A549 (cell line): ENCODE data around the gene CHTF18. TPM values are rescaled to one million over a fixed set of nuclear protein-coding genes. Genes with fewer than 3 reads are reported as not detected.

Source experiments
- ATAC-seq, 2 experiments: fragments of 200-7000 bp in 1 of 2; fragments of >200 bp in 1 of 2; cut with Nextera tagmentation in 1 of 2; cut with Tn5 transposase in 1 of 2; 3 replicates each; pipeline versions ENCODE4 v1.8.0 to v1.9.1; 2018 to 2020; ENCODE audit warnings: mild to moderate bottlenecking in 1 of 2, moderate library complexity in 1 of 2
- CTCF ChIA-PET: fragments of 300-600 bp; sonication (Branson Sonifier 250); formaldehyde crosslinking; extraction: SDS; loops from one replicate; lab custom pipeline; 2021; ENCODE audit warnings: antibody characterized with exemption, inconsistent platforms; lab: Yijun Ruan, JAX
- POLR2A ChIA-PET: fragments of 350-600 bp; formaldehyde crosslinking; extraction: SDS; loops from one replicate; lab custom pipeline; 2021; ENCODE audit warnings: antibody characterized with exemption, inconsistent platforms; lab: Yijun Ruan, JAX
- DNase-seq, 2 experiments: peaks; one replicate each; pipeline versions ENCODE4 v3.0.0 to v3.0.0-alpha.2; 2011 to 2016; ENCODE audit warnings: low read depth in 1 of 2, low spot score in 1 of 2
- FAIRE-seq: peaks from 2 replicates; lab custom pipeline; 2011; peaks lifted over from hg19 to GRCh38; lab: Jason Lieb, UNC
- H3K27ac ChIP-seq, 2 experiments: fragments of >200 bp; sonication (Bioruptor Twin); formaldehyde crosslinking; 3 replicates each; pipeline ENCODE4 v1.5.1; 2016 to 2017
- H3K4me1 ChIP-seq: fragments of >200 bp; sonication (Bioruptor Twin); formaldehyde crosslinking; 3 replicates; pipeline ENCODE4 v1.6.1; 2016
- H3K4me2 ChIP-seq: fragments of >200 bp; sonication (Bioruptor Twin); formaldehyde crosslinking; 3 replicates; pipeline ENCODE4 v1.6.1; 2016
- H3K4me3 ChIP-seq: fragments of >200 bp; sonication (Bioruptor Twin); formaldehyde crosslinking; 3 replicates; pipeline ENCODE4 v1.5.1; 2016
- H3K9me3 ChIP-seq: fragments of >200 bp; sonication (Bioruptor Twin); formaldehyde crosslinking; 3 replicates; pipeline ENCODE4 v1.6.1; 2016
- BHLHE40 ChIP-seq: IDR thresholded peaks from 2 replicates; pipeline ENCODE4 v1.6.1; 2012; ENCODE audit warnings: low read depth, low read length, inconsistent platforms
- CBX2 ChIP-seq: fragments of 200-600 bp; sonication (generic); IDR thresholded peaks from 2 replicates; pipeline ENCODE4 v1.6.1; 2016; ENCODE audit warnings: low read depth, mild to moderate bottlenecking, borderline replicate concordance
- EHMT2 ChIP-seq: fragments of 200-600 bp; sonication (generic); IDR thresholded peaks from 2 replicates; pipeline ENCODE4 v1.6.1; 2016; ENCODE audit warnings: antibody characterized with exemption, low read depth, mild to moderate bottlenecking, moderate library complexity
- ESRRA ChIP-seq: fragments of 150-350 bp; IDR thresholded peaks from 2 replicates; pipeline ENCODE4 v1.6.1; 2014; ENCODE audit warnings: mild to moderate bottlenecking, low read length, borderline replicate concordance
- FOSB ChIP-seq: fragments of 250-450 bp; sonication (Bioruptor Pico); IDR thresholded peaks from 2 replicates; pipeline ENCODE4 v1.5.0; 2020; ENCODE audit warnings: mild to moderate bottlenecking, moderate library complexity
- JUN ChIP-seq, 2 experiments: fragments of >200 bp; sonication (Bioruptor Twin); formaldehyde crosslinking; IDR thresholded peaks; 2 replicates in 1 of 2; 3 replicates in 1 of 2; pipeline ENCODE4 v1.6.1; 2016 to 2017
- MYC ChIP-seq: IDR thresholded peaks from 2 replicates; pipeline ENCODE4 v1.6.1; 2012; ENCODE audit warnings: mild to moderate bottlenecking, inconsistent platforms, low read length, improper control_type of control experiment, borderline replicate concordance
- NPAS2 ChIP-seq: fragments of 250-450 bp; sonication (Bioruptor Pico); IDR thresholded peaks from 2 replicates; pipeline ENCODE4 v1.8.0; 2022; ENCODE audit warnings: mild to moderate bottlenecking, moderate library complexity, borderline replicate concordance
- NR3C1 ChIP-seq: fragments of >200 bp; sonication (Bioruptor Twin); formaldehyde crosslinking; IDR thresholded peaks from 3 replicates; pipeline ENCODE4 v1.6.1; 2017
- POLR2AphosphoS2 ChIP-seq: conservative IDR thresholded peaks from 2 replicates; pipeline ENCODE4 v1.6.1; 2012; ENCODE audit warnings: low read length, improper control_type of control experiment, inconsistent platforms
- RCOR1 ChIP-seq: fragments of 150-350 bp; IDR thresholded peaks from 2 replicates; pipeline ENCODE4 v1.6.1; 2014; ENCODE audit warnings: antibody characterized with exemption, low read length, low read depth
- RNF2 ChIP-seq: fragments of 200-600 bp; sonication (generic); IDR thresholded peaks from 2 replicates; pipeline ENCODE4 v1.6.1; 2016; ENCODE audit warnings: low read depth, mild to moderate bottlenecking, antibody characterized with exemption, moderate library complexity, borderline replicate concordance
- SMC3 ChIP-seq: fragments of >200 bp; sonication (Bioruptor Twin); formaldehyde crosslinking; IDR thresholded peaks from 3 replicates; pipeline ENCODE4 v1.6.1; 2018; ENCODE audit warnings: inconsistent platforms
- TP53 ChIP-seq: fragments of 250-450 bp; sonication (Bioruptor Pico); IDR thresholded peaks from 2 replicates; pipeline ENCODE4 v1.5.0; 2021; ENCODE audit warnings: mild to moderate bottlenecking, moderate library complexity
- ZFP36 ChIP-seq: fragments of 450-650 bp; IDR thresholded peaks from 2 replicates; pipeline ENCODE4 v1.6.1; 2014; ENCODE audit warnings: borderline replicate concordance; ENCODE audit not compliant: partially characterized antibody
- WGBS: methylation state at CpG from one replicate; pipeline ENCODE4 v1.1.6; 2017; ENCODE audit errors: missing lambda C conversion rate; 5-methylcytosine and 5-hydroxymethylcytosine counted together
- polyA plus RNA-seq, 4 experiments: library from polyadenylated mRNA; depleted of rRNA in 3 of 4; stranded (reverse); fragments of >200 nt; fragmentation: RNase III in 1 of 4; extraction: RNeasy Plus Mini Kit Qiagen cat#74134 plus additional on column Dnase treatment in 1 of 4; gene quantifications; 2 replicates in 3 of 4; 3 replicates in 1 of 4; pipeline ENCODE4 v1.2.3, GENCODE V29; 2011 to 2017
- TF ChIP-seq, protein P1 (sequence below): fragments of 150-350 bp; IDR thresholded peaks from 2 replicates; pipeline ENCODE4 v1.6.1; 2014; ENCODE audit warnings: low read depth, mild to moderate bottlenecking, low read length
- TF ChIP-seq, protein P2 (sequence below): fragments of >200 bp; sonication (Bioruptor Twin); formaldehyde crosslinking; IDR thresholded peaks from 2 replicates; pipeline ENCODE4 v1.6.1; 2016
- TF ChIP-seq, protein P3 (sequence below): IDR thresholded peaks from 2 replicates; pipeline ENCODE4 v1.6.1; 2012
- TF ChIP-seq, protein P4 (sequence below): fragments of >200 bp; sonication (Bioruptor Twin); formaldehyde crosslinking; IDR thresholded peaks from 3 replicates; pipeline ENCODE4 v1.6.1; 2016
- TF ChIP-seq, protein P5 (sequence below): IDR thresholded peaks from 2 replicates; pipeline ENCODE4 v1.6.1; 2012; ENCODE audit warnings: low read depth, borderline replicate concordance

Gene CHTF18
- polyA plus RNA-seq, 2 of the 4 experiments (the other 2 are of a cell fraction) = 4.8 to 36.7 TPM

DNA sequence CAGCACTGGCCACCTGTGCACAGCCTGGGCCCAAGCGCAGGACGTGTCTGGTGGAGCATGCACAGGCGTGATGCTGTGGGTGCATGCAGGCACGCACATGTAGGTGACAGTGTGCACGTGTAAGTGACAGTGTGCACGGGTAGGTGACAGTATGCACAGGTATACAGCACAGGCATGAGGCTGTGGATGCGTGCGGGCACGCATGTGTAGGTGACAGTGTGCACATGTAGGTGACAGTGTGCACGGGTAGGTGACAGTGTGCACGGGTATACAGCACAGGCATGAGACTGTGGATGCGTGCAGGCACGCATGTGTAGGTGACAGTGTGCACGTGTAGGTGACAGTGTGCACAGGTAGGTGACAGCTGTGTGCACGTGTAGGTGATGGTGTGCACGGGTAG lies 8.1 kb upstream of the CHTF18 start:
- FAIRE-seq = no peak
- ChIA-PET CTCF (interaction anchor here (1.8 to 10.1 kb wide), 2 partner anchors 41 to 67 kb away, joined by 7 to 205 read pairs; partner anchors contain the start of gene CIAO3), POLR2A (no interaction called here)
- H3K4me3 ChIP-seq = no peak overlapping the region
- ATAC-seq = no peak
- no peak overlapping the region for H3K4me2 ChIP-seq
- no peak for TF ChIP-seq NPAS2 (CRISPR knock-in tag)
- no peak for TF ChIP-seq MYC
- TF ChIP-seq, protein P1, sequence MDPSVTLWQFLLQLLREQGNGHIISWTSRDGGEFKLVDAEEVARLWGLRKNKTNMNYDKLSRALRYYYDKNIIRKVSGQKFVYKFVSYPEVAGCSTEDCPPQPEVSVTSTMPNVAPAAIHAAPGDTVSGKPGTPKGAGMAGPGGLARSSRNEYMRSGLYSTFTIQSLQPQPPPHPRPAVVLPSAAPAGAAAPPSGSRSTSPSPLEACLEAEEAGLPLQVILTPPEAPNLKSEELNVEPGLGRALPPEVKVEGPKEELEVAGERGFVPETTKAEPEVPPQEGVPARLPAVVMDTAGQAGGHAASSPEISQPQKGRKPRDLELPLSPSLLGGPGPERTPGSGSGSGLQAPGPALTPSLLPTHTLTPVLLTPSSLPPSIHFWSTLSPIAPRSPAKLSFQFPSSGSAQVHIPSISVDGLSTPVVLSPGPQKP = no peak
- TF ChIP-seq JUN (IDR thresholded peaks at IDR 0.05) = no peak
- TF ChIP-seq TP53 (CRISPR knock-in tag) = no peak
- no peak for TF ChIP-seq NR3C1
- no peak for TF ChIP-seq BHLHE40
- TF ChIP-seq RCOR1 = no peak
- TF ChIP-seq CBX2 = no peak
- peaks cover 9% of the 10 kb centered on the region; the same call in 2 of the 3 replicates for H3K4me1 ChIP-seq
- WGBS = 79% methylated on average over 16 of the region's 16 CpGs
- no peak for DNase-seq
- no peaks in the 10 kb centered on the region for H3K9me3 ChIP-seq
- no peak overlapping the region for H3K27ac ChIP-seq

DNA sequence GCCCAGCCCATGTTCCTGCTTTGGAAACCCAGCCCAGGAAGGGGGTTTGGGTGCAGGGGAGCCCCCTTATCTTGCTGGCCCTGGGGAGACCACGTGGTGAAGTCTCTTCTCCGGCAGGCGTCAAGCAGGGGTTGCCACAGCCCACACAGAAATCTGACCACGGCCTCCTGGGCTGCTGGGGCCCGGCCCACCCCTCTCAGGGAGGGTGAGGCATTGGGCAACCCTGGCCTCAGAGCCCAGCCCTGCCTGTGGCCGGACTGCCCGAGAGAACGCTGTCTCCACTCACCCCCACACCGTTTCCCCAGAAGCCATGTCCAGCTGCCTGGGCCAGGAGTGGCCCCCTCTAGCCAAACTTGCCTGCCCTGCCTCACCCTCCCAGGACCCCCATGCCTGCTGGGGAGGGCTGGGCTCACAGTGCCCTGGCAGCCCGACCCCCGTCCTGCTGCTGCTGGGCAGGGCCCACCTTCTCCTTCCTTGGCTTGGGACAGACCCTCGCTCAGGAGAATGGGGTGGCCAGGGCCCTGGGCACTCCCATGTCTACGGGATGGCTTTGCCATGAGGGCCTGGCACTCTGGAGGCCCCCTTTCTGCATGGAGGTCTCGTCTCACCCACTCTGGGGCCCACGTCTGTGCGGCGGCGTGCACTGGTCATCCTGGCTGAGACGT lies 6.9 kb upstream of the CHTF18 start:
- Histone ChIP-seq H3K27ac (no peak overlapping the region), H3K4me2 (no peak overlapping the region), H3K4me1 (peaks cover 14% of the 10 kb centered on the region; the same call in 2 of the 3 replicates), H3K9me3 (no peaks in the 10 kb centered on the region), H3K4me3 (no peak overlapping the region)
- ATAC-seq (peak in 1 of 2 experiments; percentile 9; a peak in 3 of 6 replicates), FAIRE-seq (no peak), DNase-seq (no peak)
- CTCF ChIA-PET = interaction anchor here (0.9 to 10.1 kb wide), 3 partner anchors 11 to 69 kb away, joined by 4 to 205 read pairs (median 169); partner anchors contain the start of genes CIAO3 and METRN
- WGBS = 54% methylated on average over 11 of the region's 19 CpGs
- TF ChIP-seq, protein P2, sequence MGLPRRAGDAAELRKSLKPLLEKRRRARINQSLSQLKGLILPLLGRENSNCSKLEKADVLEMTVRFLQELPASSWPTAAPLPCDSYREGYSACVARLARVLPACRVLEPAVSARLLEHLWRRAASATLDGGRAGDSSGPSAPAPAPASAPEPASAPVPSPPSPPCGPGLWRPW = no peak
- TF ChIP-seq NR3C1 (no peak), FOSB (CRISPR knock-in tag) (no peak), EHMT2 (no peak), ZFP36 (no peak), RNF2 (no peak), POLR2AphosphoS2 (no peak), SMC3 (no peak), ESRRA (no peak), MYC (no peak)
- TF ChIP-seq, protein P3, sequence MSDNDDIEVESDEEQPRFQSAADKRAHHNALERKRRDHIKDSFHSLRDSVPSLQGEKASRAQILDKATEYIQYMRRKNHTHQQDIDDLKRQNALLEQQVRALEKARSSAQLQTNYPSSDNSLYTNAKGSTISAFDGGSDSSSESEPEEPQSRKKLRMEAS = no peak
- TF ChIP-seq, protein P4, sequence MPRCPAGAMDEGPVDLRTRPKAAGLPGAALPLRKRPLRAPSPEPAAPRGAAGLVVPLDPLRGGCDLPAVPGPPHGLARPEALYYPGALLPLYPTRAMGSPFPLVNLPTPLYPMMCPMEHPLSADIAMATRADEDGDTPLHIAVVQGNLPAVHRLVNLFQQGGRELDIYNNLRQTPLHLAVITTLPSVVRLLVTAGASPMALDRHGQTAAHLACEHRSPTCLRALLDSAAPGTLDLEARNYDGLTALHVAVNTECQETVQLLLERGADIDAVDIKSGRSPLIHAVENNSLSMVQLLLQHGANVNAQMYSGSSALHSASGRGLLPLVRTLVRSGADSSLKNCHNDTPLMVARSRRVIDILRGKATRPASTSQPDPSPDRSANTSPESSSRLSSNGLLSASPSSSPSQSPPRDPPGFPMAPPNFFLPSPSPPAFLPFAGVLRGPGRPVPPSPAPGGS = no peak
- TF ChIP-seq, protein P5, sequence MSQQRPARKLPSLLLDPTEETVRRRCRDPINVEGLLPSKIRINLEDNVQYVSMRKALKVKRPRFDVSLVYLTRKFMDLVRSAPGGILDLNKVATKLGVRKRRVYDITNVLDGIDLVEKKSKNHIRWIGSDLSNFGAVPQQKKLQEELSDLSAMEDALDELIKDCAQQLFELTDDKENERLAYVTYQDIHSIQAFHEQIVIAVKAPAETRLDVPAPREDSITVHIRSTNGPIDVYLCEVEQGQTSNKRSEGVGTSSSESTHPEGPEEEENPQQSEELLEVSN = no peak
- POLR2A ChIA-PET = no interaction called here
